HG02943 (cell line): Measurements from ENCODE around the gene VWA8.
"Not testable (repeated sequence)": the region's sequence is repeated elsewhere in the genome, so short reads cannot be mapped to it uniquely, and the experiment has no call there.

Source experiments
- ATAC-seq: cut with Tn5 transposase; IDR thresholded peaks from one replicate; pipeline ENCODE4 v1.9.1; 2021; ENCODE audit warnings: mild to moderate bottlenecking, low read depth, moderate library complexity; ENCODE audit not compliant: unreplicated experiment

Gene VWA8

GRCh38 chr13:41599619-41600018 is 361.3 kb downstream of the VWA8 start:
- no peak for ATAC-seq

GRCh38 chr13:41597348-41598041 is 363.4 kb downstream of the VWA8 start:
- no peak for ATAC-seq

GRCh38 chr13:41596190-41596589 is 364.7 kb downstream of the VWA8 start:
- no peak for ATAC-seq

GRCh38 chr13:41595298-41595697 is 365.6 kb downstream of the VWA8 start:
- no peak for ATAC-seq

GRCh38 chr13:41590643-41591042 is 370.3 kb downstream of the VWA8 start:
- ATAC-seq: no peak

GRCh38 chr13:41590122-41590521 is 370.8 kb downstream of the VWA8 start:
- no peak for ATAC-seq

GRCh38 chr13:41589434-41589833 is 371.5 kb downstream of the VWA8 start:
- ATAC-seq: no peak

- no peak for ATAC-seq
Measured at GRCh38 chr13:41588899-41589298, 372.0 kb downstream of the VWA8 start.

GRCh38 chr13:41588448-41588847 is 372.5 kb downstream of the VWA8 start:
- no peak for ATAC-seq

- ATAC-seq: no peak
Measured at GRCh38 chr13:41587490-41587889, 373.4 kb downstream of the VWA8 start.

GRCh38 chr13:41586216-41586615 is 374.7 kb downstream of the VWA8 start:
- ATAC-seq: no peak

- ATAC-seq: no peak
Measured at GRCh38 chr13:41582027-41582463, 378.9 kb downstream of the VWA8 start.

GRCh38 chr13:41580345-41580744 is 380.6 kb downstream of the VWA8 start:
- no peak for ATAC-seq

GRCh38 chr13:41579881-41580280 is 381.0 kb downstream of the VWA8 start:
- ATAC-seq: no peak

GRCh38 chr13:41579168-41579567 is 381.7 kb downstream of the VWA8 start:
- no peak for ATAC-seq

- no peak for ATAC-seq
Measured at GRCh38 chr13:41578371-41578770, 382.5 kb downstream of the VWA8 start.

GRCh38 chr13:41577436-41577835 is 383.5 kb downstream of the VWA8 start:
- no peak for ATAC-seq

GRCh38 chr13:41573640-41574039 is 387.3 kb downstream of the VWA8 start:
- not testable (repeated sequence) for ATAC-seq

GRCh38 chr13:41571817-41572340 is 389.0 kb downstream of the VWA8 start:
- not testable (repeated sequence) for ATAC-seq

GRCh38 chr13:41568972-41569351 is 391.9 kb downstream of the VWA8 start:
- ATAC-seq: no peak

- no peak for ATAC-seq
Measured at GRCh38 chr13:41568143-41568971, 392.6 kb downstream of the VWA8 start.

GRCh38 chr13:41567363-41567762 is 393.5 kb downstream of the VWA8 start:
- ATAC-seq: no peak
